H9 (cell line): ENCODE data around the gene DMAP1. TPM values are rescaled to one million over a fixed set of nuclear protein-coding genes. Genes with fewer than 3 reads are reported as not detected.

ENCODE experiments used
- DNase-seq: peaks from one replicate; pipeline ENCODE4 v3.0.0-alpha.2; 2017
- H2AFZ ChIP-seq: one replicate; pipeline ENCODE4 v1.6.1; 2013; ENCODE audit warnings: mild to moderate bottlenecking, low read length, control low read depth, moderate library complexity
- H2AK5ac ChIP-seq: 2 replicates; pipeline ENCODE4 v1.6.1; 2013; ENCODE audit warnings: low read length, control low read depth, mixed read lengths; ENCODE audit not compliant: insufficient read length
- H2BK120ac ChIP-seq: one replicate; pipeline ENCODE4 v1.6.1; 2013; ENCODE audit warnings: low read depth, mild to moderate bottlenecking, low read length, control low read depth, inconsistent platforms; ENCODE audit not compliant: poor library complexity, severe bottlenecking
- H2BK12ac ChIP-seq: 2 replicates; pipeline ENCODE4 v1.6.1; 2013; ENCODE audit warnings: low read length, control low read depth, mixed read lengths, low read depth; ENCODE audit not compliant: insufficient read length
- H2BK15ac ChIP-seq: 2 replicates; pipeline ENCODE4 v1.6.1; 2013; ENCODE audit warnings: low read depth, low read length, control low read depth
- H2BK20ac ChIP-seq: one replicate; pipeline ENCODE4 v1.6.1; 2013; ENCODE audit warnings: low read depth, mild to moderate bottlenecking, low read length, control low read depth, inconsistent platforms; ENCODE audit not compliant: poor library complexity, severe bottlenecking
- H2BK5ac ChIP-seq: 2 replicates; pipeline ENCODE4 v1.6.1; 2013; ENCODE audit warnings: low read length, control low read depth, mixed read lengths; ENCODE audit not compliant: insufficient read length
- H3K14ac ChIP-seq: 2 replicates; pipeline ENCODE4 v1.6.1; 2013; ENCODE audit warnings: low read length, control low read depth; ENCODE audit not compliant: insufficient read depth
- H3K18ac ChIP-seq: 2 replicates; pipeline ENCODE4 v1.6.1; 2013; ENCODE audit warnings: low read depth, mild to moderate bottlenecking, mixed read lengths, low read length, control low read depth; ENCODE audit not compliant: insufficient read length
- H3K23ac ChIP-seq: 2 replicates; pipeline ENCODE4 v1.6.1; 2013; ENCODE audit warnings: low read length, control low read depth, mixed read lengths, low read depth; ENCODE audit not compliant: insufficient read length
- H3K23me2 ChIP-seq: 2 replicates; pipeline ENCODE4 v1.6.1; 2013; ENCODE audit warnings: low read depth, mild to moderate bottlenecking, mixed read lengths, low read length, control low read depth; ENCODE audit not compliant: insufficient read length, poor library complexity, severe bottlenecking
- H3K27ac ChIP-seq: 2 replicates; pipeline ENCODE4 v1.5.1; 2013; ENCODE audit warnings: low read length, control low read depth, mixed read lengths, low read depth; ENCODE audit not compliant: insufficient read length
- H3K27me3 ChIP-seq: 2 replicates; pipeline ENCODE4 v1.6.1; 2013; ENCODE audit warnings: low read length, control low read depth, inconsistent platforms; ENCODE audit not compliant: insufficient read depth
- H3K4ac ChIP-seq: 2 replicates; pipeline ENCODE4 v1.6.1; 2013; ENCODE audit warnings: low read depth, mild to moderate bottlenecking, control low read depth, inconsistent platforms, low read length, moderate library complexity
- H3K4me1 ChIP-seq: 2 replicates; pipeline ENCODE4 v1.6.1; 2013; ENCODE audit warnings: low read length, control low read depth, inconsistent platforms; ENCODE audit not compliant: insufficient read depth
- H3K4me2 ChIP-seq: 2 replicates; pipeline ENCODE4 v1.6.1; 2013; ENCODE audit warnings: low read length, control low read depth, mixed read lengths; ENCODE audit not compliant: insufficient read length, insufficient read depth
- H3K56ac ChIP-seq: 2 replicates; pipeline ENCODE4 v1.6.1; 2013; ENCODE audit warnings: low read depth, mild to moderate bottlenecking, mixed read lengths, low read length, control low read depth; ENCODE audit not compliant: insufficient read length
- H3K79me1 ChIP-seq: 2 replicates; pipeline ENCODE4 v1.6.1; 2013; ENCODE audit warnings: low read depth, mild to moderate bottlenecking, moderate library complexity, low read length, control low read depth, inconsistent platforms; ENCODE audit not compliant: insufficient read depth, poor library complexity, severe bottlenecking
- H3K79me2 ChIP-seq: 2 replicates; pipeline ENCODE4 v1.6.1; 2013; ENCODE audit warnings: low read length, control low read depth, inconsistent platforms; ENCODE audit not compliant: insufficient read depth
- H3K9ac ChIP-seq: 2 replicates; pipeline ENCODE4 v1.6.1; 2013; ENCODE audit warnings: low read length, control low read depth, mixed read lengths; ENCODE audit not compliant: insufficient read length; ENCODE audit errors: extremely low read depth
- H3K9me3 ChIP-seq: one replicate; pipeline ENCODE4 v1.6.1; 2013; ENCODE audit warnings: low read depth, low read length, inconsistent platforms; ENCODE audit not compliant: control insufficient read depth
- H3T11ph ChIP-seq: one replicate; pipeline ENCODE4 v1.6.1; 2013; ENCODE audit warnings: mild to moderate bottlenecking, low read length, control low read depth, inconsistent platforms
- H4K20me1 ChIP-seq: one replicate; pipeline ENCODE4 v1.6.1; 2013; ENCODE audit not compliant: control insufficient read depth, insufficient read length, insufficient read depth
- H4K5ac ChIP-seq: 2 replicates; pipeline ENCODE4 v1.6.1; 2013; ENCODE audit warnings: low read depth, mild to moderate bottlenecking, mixed read lengths, low read length, control low read depth; ENCODE audit not compliant: insufficient read length
- H4K8ac ChIP-seq: replicated peaks from 2 replicates; pipeline ENCODE4 v1.6.1; 2013; ENCODE audit warnings: low read length, control low read depth, mixed read lengths, low read depth; ENCODE audit not compliant: insufficient read length
- H4K91ac ChIP-seq: 2 replicates; pipeline ENCODE4 v1.6.1; 2013; ENCODE audit warnings: low read depth, mild to moderate bottlenecking, moderate library complexity, mixed read lengths, low read length, control low read depth; ENCODE audit not compliant: insufficient read length
- H3K27ac Mint-ChIP-seq, 3 experiments: 2 replicates in 2 of 3; 3 replicates in 1 of 3; pipeline ENCODE4 v1.8.0; 2020 to 2021; ENCODE audit warnings: mixed read lengths in 3 of 3, mild to moderate bottlenecking in 1 of 3, moderate library complexity in 1 of 3
- H3K27me3 Mint-ChIP-seq: 2 replicates; pipeline ENCODE4 v1.8.0; 2021; ENCODE audit warnings: low read depth, mild to moderate bottlenecking, moderate library complexity, mixed read lengths
- H3K36me3 Mint-ChIP-seq, 3 experiments: 2 replicates in 2 of 3; 3 replicates in 1 of 3; pipeline ENCODE4 v1.8.0; 2020 to 2021; ENCODE audit warnings: low read depth in 3 of 3, mixed read lengths in 3 of 3; ENCODE audit not compliant: insufficient read depth in 1 of 3
- H3K4me1 Mint-ChIP-seq, 2 experiments: 2 replicates each; pipeline ENCODE4 v1.8.0; 2020; ENCODE audit warnings: mixed read lengths in 2 of 2
- H3K4me3 Mint-ChIP-seq, 2 experiments: 2 replicates in 1 of 2; 3 replicates in 1 of 2; pipeline ENCODE4 v1.8.0; 2020 to 2021; ENCODE audit warnings: mild to moderate bottlenecking in 2 of 2, mixed read lengths in 2 of 2, moderate library complexity in 1 of 2
- H3K9me3 Mint-ChIP-seq, 2 experiments: 2 replicates in 1 of 2; 3 replicates in 1 of 2; pipeline ENCODE4 v1.8.0; 2020; ENCODE audit warnings: mild to moderate bottlenecking in 2 of 2, mixed read lengths in 2 of 2, moderate library complexity in 1 of 2
- CTCF ChIP-seq: fragments of 200-600 bp; sonication (generic); conservative IDR thresholded peaks from 3 replicates; pipeline ENCODE4 v1.8.0; 2021; ENCODE audit warnings: antibody characterized with exemption, mild to moderate bottlenecking
- WGBS: extraction: QIAGEN DNeasy Blood & Tissue Kit; methylation state at CpG from one replicate; pipeline ENCODE4 v1.1.7; 2013; ENCODE audit warnings: missing lambda C conversion rate, low lambda C conversion rate, mixed read lengths; ENCODE audit not compliant: insufficient read length; ENCODE audit errors: extremely low coverage; 5-methylcytosine and 5-hydroxymethylcytosine counted together
- total RNA-seq: library from RNA; stranded (reverse); gene quantifications from 2 replicates; pipeline ENCODE4 v1.2.1, GENCODE V29; 2021

The DMAP1 gene
- total RNA-seq, 1 experiment from 2014 or later: 55.3 TPM

- no peak overlapping the region for H3K4me3 Mint-ChIP-seq
- no peak overlapping the region; a peak in 1 of 7 replicates for H3K27ac Mint-ChIP-seq
Measured at GRCh38 chr1:44220001-44220751, 6.9 kb downstream of the DMAP1 start.

More at GRCh38 chr1:44220001-44220751, 6.9 kb downstream of the DMAP1 start:
- H3K9ac ChIP-seq: no peak overlapping the region
- no peak overlapping the region for H3K56ac ChIP-seq
- no peak for TF ChIP-seq CTCF
- no peak overlapping the region for H3T11ph ChIP-seq
- no peak overlapping the region for H3K18ac ChIP-seq
- H2BK5ac ChIP-seq: no peak overlapping the region
- no peaks in the 10 kb centered on the region for H4K20me1 ChIP-seq
- H2BK12ac ChIP-seq: no peak overlapping the region
- no peak overlapping the region for H3K14ac ChIP-seq
- H3K9me3 Mint-ChIP-seq: peaks cover under 1 to 3% of the 10 kb centered on the region in 2 experiments; a peak in 4 of 5 replicates
- H3K79me1 ChIP-seq: no peaks in the 10 kb centered on the region
- H3K9me3 ChIP-seq: no peaks in the 10 kb centered on the region
- WGBS: no CpG with 5 or more reads among the region's 31 CpGs
- H4K5ac ChIP-seq: no peak overlapping the region
- H3K23ac ChIP-seq: no peak overlapping the region
- H2BK20ac ChIP-seq: no peak overlapping the region
- H3K4me2 ChIP-seq: no peak overlapping the region
- no peak overlapping the region for H2AFZ ChIP-seq
- H3K27ac ChIP-seq: no peak overlapping the region
- H3K4me1 ChIP-seq: no peaks in the 10 kb centered on the region
- H3K4ac ChIP-seq: no peak overlapping the region
- peaks cover 21 to 64% (median 63%) of the 10 kb centered on the region in 3 experiments for H3K36me3 Mint-ChIP-seq
- H4K8ac ChIP-seq: no peak overlapping the region
- no peaks in the 10 kb centered on the region for H3K4me1 Mint-ChIP-seq
- no peaks in the 10 kb centered on the region for H3K23me2 ChIP-seq
- DNase-seq: no peak
- no peak overlapping the region for H2BK120ac ChIP-seq
- no peak overlapping the region for H2AK5ac ChIP-seq
- H3K27me3 Mint-ChIP-seq: peaks cover 4% of the 10 kb centered on the region
- H2BK15ac ChIP-seq: no peak overlapping the region
- H3K79me2 ChIP-seq: no peaks in the 10 kb centered on the region
- H3K27me3 ChIP-seq: no peaks in the 10 kb centered on the region
- H4K91ac ChIP-seq: no peak overlapping the region
